Hepatocyte (in vitro differentiated cells): Measurements from ENCODE around the gene NPM1. TPM values are rescaled to one million over a fixed set of nuclear protein-coding genes. Genes with fewer than 3 reads are reported as not detected.
A peak's percentile ranks its signal among the peaks of the same experiment; 100 is the strongest.

Experiments
- DNase-seq: peaks from one replicate; pipeline ENCODE4 v3.0.0-alpha.2; 2016; ENCODE audit warnings: low spot score
- H2AFZ ChIP-seq: fragments of 200-600 bp; sonication (generic); 2 replicates; pipeline ENCODE4 v1.6.0; 2016; ENCODE audit warnings: antibody characterized with exemption, mild to moderate bottlenecking
- H3K27ac ChIP-seq: fragments of 200-600 bp; sonication (generic); 2 replicates; pipeline ENCODE4 v1.5.1; 2016; ENCODE audit warnings: mild to moderate bottlenecking
- H3K27me3 ChIP-seq: fragments of 200-600 bp; sonication (generic); 2 replicates; pipeline ENCODE4 v1.6.1; 2016
- H3K36me3 ChIP-seq: fragments of 200-600 bp; sonication (generic); replicated peaks from 2 replicates; pipeline ENCODE4 v1.5.1; 2016; ENCODE audit warnings: low read depth; ENCODE audit not compliant: insufficient read depth
- H3K4me1 ChIP-seq: fragments of 200-600 bp; sonication (generic); 2 replicates; pipeline ENCODE4 v1.5.1; 2016; ENCODE audit warnings: mild to moderate bottlenecking, moderate library complexity; ENCODE audit not compliant: insufficient read depth
- H3K4me2 ChIP-seq: fragments of 200-600 bp; sonication (generic); 2 replicates; pipeline ENCODE4 v1.6.0; 2016
- H3K4me3 ChIP-seq: fragments of 200-600 bp; sonication (generic); 2 replicates; pipeline ENCODE4 v1.5.1; 2016; ENCODE audit warnings: mild to moderate bottlenecking
- H3K79me2 ChIP-seq: fragments of 200-600 bp; sonication (generic); 2 replicates; pipeline ENCODE4 v1.6.0; 2017; ENCODE audit warnings: mild to moderate bottlenecking
- H3K9me2 ChIP-seq: fragments of 200-600 bp; sonication (generic); replicated peaks from 2 replicates; pipeline ENCODE4 v1.6.0; 2017; ENCODE audit warnings: mild to moderate bottlenecking; ENCODE audit not compliant: insufficient read depth
- H3K9me3 ChIP-seq: fragments of 200-600 bp; sonication (generic); 2 replicates; pipeline ENCODE4 v1.5.1; 2016; ENCODE audit warnings: low read depth, mild to moderate bottlenecking
- H4K20me1 ChIP-seq: fragments of 200-600 bp; sonication (generic); 2 replicates; pipeline ENCODE4 v1.6.0; 2016; ENCODE audit warnings: mild to moderate bottlenecking; ENCODE audit not compliant: insufficient read depth, poor library complexity, severe bottlenecking
- CTCF ChIP-seq: fragments of 200-600 bp; sonication (generic); IDR thresholded peaks from 2 replicates; pipeline ENCODE4 v1.5.1; 2016; ENCODE audit warnings: antibody characterized with exemption, mild to moderate bottlenecking; ENCODE audit not compliant: poor library complexity
- EZH2 ChIP-seq: fragments of 200-600 bp; sonication (generic); IDR thresholded peaks from 2 replicates; pipeline ENCODE4 v1.6.1; 2016; ENCODE audit warnings: antibody characterized with exemption, mild to moderate bottlenecking, borderline replicate concordance
- EZH2phosphoT487 ChIP-seq: fragments of 200-600 bp; sonication (generic); IDR thresholded peaks from one replicate; pipeline ENCODE4 v1.6.1; 2018; ENCODE audit warnings: antibody characterized with exemption, mild to moderate bottlenecking, low read depth, moderate library complexity; ENCODE audit not compliant: unreplicated experiment, severe bottlenecking
- WGBS: methylation state at CpG from one replicate; pipeline ENCODE4 v1.1.6; 2016; ENCODE audit warnings: low lambda C conversion rate; ENCODE audit errors: missing lambda C conversion rate; 5-methylcytosine and 5-hydroxymethylcytosine counted together
- polyA plus RNA-seq: library from polyadenylated mRNA; unstranded; fragments of >200 nt; fragmentation: Nextera tagmentation; extraction: Ambion mirVana; gene quantifications from 2 replicates; pipeline ENCODE4 v1.2.1, GENCODE V29; 2016
- total RNA-seq: library from RNA; depleted of rRNA; stranded (reverse); fragments of >200 nt; gene quantifications from 2 replicates; pipeline ENCODE4 v1.2.3, GENCODE V29; 2014

The NPM1 gene
- total and polyA plus RNA-seq, 2 experiments from 2014 or later: 443 to 1,088 TPM

DNA sequence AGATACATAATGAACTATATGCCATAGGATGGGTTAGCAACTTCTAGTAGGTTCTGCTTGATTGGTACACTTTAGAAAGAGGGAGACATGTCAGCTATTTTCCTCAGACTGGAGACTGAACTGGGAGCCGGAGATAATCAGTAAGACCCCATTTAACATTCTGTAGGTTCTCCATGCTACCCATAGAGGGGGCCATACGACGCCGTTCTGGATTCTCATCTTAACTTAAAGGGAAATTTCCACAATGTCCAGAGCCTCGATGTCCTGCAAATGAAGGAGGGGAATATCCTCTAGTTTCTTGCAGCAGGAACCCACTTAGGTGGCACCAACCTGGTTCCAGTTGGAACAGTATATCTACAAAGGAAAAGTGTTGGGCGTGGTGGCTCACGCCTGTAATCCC lies 22.3 kb upstream of the NPM1 start:
- Histone ChIP-seq H3K36me3 (no peaks in the 10 kb centered on the region), H3K27me3 (no peaks in the 10 kb centered on the region), H3K9me3 (no peaks in the 10 kb centered on the region), H2AFZ (no peak overlapping the region), H3K9me2 (no peaks in the 10 kb centered on the region), H3K4me2 (no peak overlapping the region), H3K27ac (no peak overlapping the region), H3K79me2 (no peaks in the 10 kb centered on the region), H3K4me3 (no peak overlapping the region), H4K20me1 (no peaks in the 10 kb centered on the region), H3K4me1 (no peaks in the 10 kb centered on the region)
- WGBS: 44% methylated on average over 7 of the region's 7 CpGs
- TF ChIP-seq EZH2phosphoT487 (no peak), CTCF (peak; percentile 11), EZH2 (no peak)
- DNase-seq: no peak

DNA sequence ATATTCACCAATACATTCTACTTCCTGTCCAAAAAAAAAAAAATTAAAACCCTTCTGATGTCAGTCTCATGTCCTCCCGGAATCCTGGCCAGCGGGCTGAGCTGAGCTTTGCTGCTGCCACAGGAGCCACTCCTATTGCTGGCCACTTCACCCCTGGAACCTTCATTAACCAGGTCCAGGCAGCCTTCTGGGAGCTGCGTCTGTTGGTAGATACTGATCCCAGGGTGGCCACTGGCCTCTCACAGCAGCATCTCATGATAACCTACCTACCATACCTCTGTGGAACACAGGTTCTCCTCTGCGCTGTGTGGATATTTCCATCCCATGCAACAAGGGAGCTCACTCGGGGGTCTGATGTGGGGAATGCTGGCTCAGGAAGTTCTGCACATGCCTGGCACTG lies 21.0 kb upstream of the NPM1 start:
- Histone ChIP-seq H3K36me3 (no peaks in the 10 kb centered on the region), H3K4me1 (no peaks in the 10 kb centered on the region), H4K20me1 (no peaks in the 10 kb centered on the region), H3K79me2 (no peaks in the 10 kb centered on the region), H3K9me2 (no peaks in the 10 kb centered on the region), H3K27ac (no peak overlapping the region), H3K9me3 (no peaks in the 10 kb centered on the region), H3K4me3 (no peak overlapping the region), H2AFZ (no peak overlapping the region), H3K4me2 (no peak overlapping the region), H3K27me3 (no peaks in the 10 kb centered on the region)
- no peak for DNase-seq
- 88% methylated on average over 5 of the region's 5 CpGs for WGBS
- TF ChIP-seq CTCF (no peak), EZH2 (no peak), EZH2phosphoT487 (no peak)

DNA sequence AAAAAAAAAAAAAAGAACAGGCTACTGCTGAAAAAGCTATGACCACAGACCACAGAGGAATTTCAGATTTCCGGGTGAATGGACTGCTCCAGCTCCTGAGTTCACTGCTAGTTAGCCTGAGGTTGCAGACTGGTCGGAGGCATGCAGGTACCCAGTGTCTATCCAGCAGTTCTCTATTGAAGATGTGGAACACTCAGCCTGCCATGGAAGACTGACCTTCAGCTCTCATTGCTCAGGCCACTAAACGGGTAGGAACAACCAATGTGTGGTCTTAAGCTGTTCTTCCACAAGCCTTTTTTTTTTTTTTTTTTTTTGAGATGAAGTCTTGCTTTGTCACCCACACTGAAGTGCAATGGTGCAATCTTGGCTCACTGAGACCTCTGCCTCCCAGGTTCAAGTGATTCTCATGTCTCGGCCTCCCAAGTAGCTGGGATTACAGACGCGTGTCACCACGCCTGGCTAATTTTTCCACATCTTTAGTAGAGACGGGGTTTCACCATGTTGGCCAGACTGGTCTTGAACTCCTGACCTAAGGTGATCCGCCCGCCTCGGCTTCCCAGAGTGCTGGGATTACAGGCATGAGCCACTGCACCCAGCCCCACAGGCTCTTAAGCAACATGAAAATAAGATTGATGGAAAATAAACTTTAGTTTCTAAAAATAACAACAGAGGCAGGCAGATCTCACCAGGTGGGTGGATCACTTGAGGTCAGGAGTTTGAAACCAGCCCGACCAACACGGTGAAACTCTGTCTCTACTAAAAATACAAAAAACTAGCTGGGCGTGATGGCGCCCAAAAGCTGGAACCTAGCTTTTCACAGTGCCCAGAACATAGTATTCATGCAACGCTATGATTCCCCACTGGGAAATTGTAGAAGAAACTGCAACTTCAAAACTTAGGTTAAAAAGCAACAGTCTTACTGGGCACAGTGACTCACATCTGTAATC lies 20.0 kb upstream of the NPM1 start:
- no peaks in the 10 kb centered on the region for H4K20me1 ChIP-seq
- no peak overlapping the region for H3K27ac ChIP-seq
- H2AFZ ChIP-seq: no peak overlapping the region
- H3K9me3 ChIP-seq: no peaks in the 10 kb centered on the region
- no peak for TF ChIP-seq EZH2
- DNase-seq: no peak
- H3K36me3 ChIP-seq: no peaks in the 10 kb centered on the region
- no peaks in the 10 kb centered on the region for H3K27me3 ChIP-seq
- 90% methylated on average over 16 of the region's 16 CpGs for WGBS
- no peaks in the 10 kb centered on the region for H3K79me2 ChIP-seq
- no peak overlapping the region for H3K4me3 ChIP-seq
- no peaks in the 10 kb centered on the region for H3K9me2 ChIP-seq
- no peak overlapping the region for H3K4me2 ChIP-seq
- H3K4me1 ChIP-seq: no peaks in the 10 kb centered on the region

- H3K9me3 ChIP-seq: no peaks in the 10 kb centered on the region
- H3K79me2 ChIP-seq: no peaks in the 10 kb centered on the region
- TF ChIP-seq EZH2phosphoT487: no peak
- TF ChIP-seq CTCF: no peak
- TF ChIP-seq EZH2: no peak
- no peak overlapping the region for H3K4me3 ChIP-seq
- no peaks in the 10 kb centered on the region for H3K9me2 ChIP-seq
- DNase-seq: no peak
- 95% methylated on average over 6 of the region's 6 CpGs for WGBS
- H3K4me2 ChIP-seq: no peak overlapping the region
- no peaks in the 10 kb centered on the region for H3K4me1 ChIP-seq
- no peak overlapping the region for H3K27ac ChIP-seq
- H3K27me3 ChIP-seq: no peaks in the 10 kb centered on the region
- no peak overlapping the region for H2AFZ ChIP-seq
- H4K20me1 ChIP-seq: no peaks in the 10 kb centered on the region
- H3K36me3 ChIP-seq: no peaks in the 10 kb centered on the region
Measured at GRCh38 chr5:171369056-171369455, 18.6 kb upstream of the NPM1 start.
